Nephron progenitor cell (in vitro differentiated cells): Measurements from ENCODE around the gene ENDOV.

ENCODE experiments used
- DNase-seq: peaks from one replicate; pipeline ENCODE4 v3.0.0; 2021
- H3K27ac Mint-ChIP-seq: 2 replicates; pipeline ENCODE4 v1.8.0; 2021; ENCODE audit warnings: mild to moderate bottlenecking, moderate library complexity, mixed read lengths
- H3K27me3 Mint-ChIP-seq: 2 replicates; pipeline ENCODE4 v1.8.0; 2021; ENCODE audit warnings: mild to moderate bottlenecking, low read depth, mixed read lengths; ENCODE audit not compliant: poor library complexity
- H3K36me3 Mint-ChIP-seq: 2 replicates; pipeline ENCODE4 v1.8.0; 2021; ENCODE audit warnings: low read depth, mixed read lengths
- H3K4me1 Mint-ChIP-seq: 2 replicates; pipeline ENCODE4 v1.8.0; 2021; ENCODE audit warnings: mixed read lengths
- H3K4me3 Mint-ChIP-seq: 2 replicates; pipeline ENCODE4 v1.8.0; 2021; ENCODE audit warnings: mild to moderate bottlenecking, moderate library complexity, mixed read lengths
- H3K9me3 Mint-ChIP-seq: 2 replicates; pipeline ENCODE4 v1.8.0; 2021; ENCODE audit warnings: mild to moderate bottlenecking, moderate library complexity, mixed read lengths
- TF ChIP-seq, protein P1 (sequence below): fragments of 200-600 bp; sonication (generic); IDR thresholded peaks from 2 replicates; pipeline ENCODE4 v1.5.0; 2021; ENCODE audit warnings: antibody characterized with exemption

ENDOV gene

DNA sequence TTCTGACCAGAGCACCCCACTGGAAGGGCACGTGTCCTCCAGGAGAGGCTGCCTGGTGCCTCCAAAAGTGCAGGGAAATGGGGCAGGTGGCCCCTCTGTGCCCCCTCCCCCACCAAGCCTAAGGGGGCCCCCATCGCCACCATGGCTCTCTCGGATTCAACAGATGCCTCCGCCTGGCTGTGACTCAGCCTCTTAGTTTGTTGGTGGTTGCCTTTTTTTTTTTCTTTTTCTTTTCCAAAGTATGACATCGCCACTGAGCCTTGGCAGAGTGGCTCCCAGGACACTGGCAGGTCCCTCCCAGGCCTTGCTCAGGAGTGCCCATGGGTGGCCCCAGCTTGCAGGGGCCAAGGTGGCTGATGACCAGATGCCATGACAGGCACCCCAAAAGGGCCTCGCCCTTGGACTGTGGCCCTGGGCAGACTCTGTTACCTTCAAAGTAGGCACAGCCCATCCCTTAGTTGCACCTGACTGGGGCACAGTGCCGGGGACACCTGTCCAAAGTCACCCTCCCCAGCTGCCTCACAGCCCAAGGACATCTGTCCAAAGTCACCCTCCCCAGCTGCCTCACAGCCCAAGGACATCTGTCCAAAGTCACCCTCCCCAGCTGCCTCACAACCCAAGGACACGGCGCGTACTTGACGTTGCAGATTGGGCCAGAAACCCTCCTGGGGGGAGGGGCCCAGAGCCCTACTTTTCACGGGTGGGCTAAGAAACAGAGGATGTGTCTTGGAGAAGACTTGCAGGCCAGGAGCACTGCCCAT lies 31.9 kb downstream of the ENDOV start:
- Mint-ChIP-seq H3K9me3 (no peaks in the 10 kb centered on the region), H3K4me1 (peaks cover 28% of the 10 kb centered on the region), H3K4me3 (no peak overlapping the region), H3K27ac (no peak overlapping the region), H3K27me3 (peaks cover 45% of the 10 kb centered on the region), H3K36me3 (no peaks in the 10 kb centered on the region)
- no peak for DNase-seq
- TF ChIP-seq, protein P1, sequence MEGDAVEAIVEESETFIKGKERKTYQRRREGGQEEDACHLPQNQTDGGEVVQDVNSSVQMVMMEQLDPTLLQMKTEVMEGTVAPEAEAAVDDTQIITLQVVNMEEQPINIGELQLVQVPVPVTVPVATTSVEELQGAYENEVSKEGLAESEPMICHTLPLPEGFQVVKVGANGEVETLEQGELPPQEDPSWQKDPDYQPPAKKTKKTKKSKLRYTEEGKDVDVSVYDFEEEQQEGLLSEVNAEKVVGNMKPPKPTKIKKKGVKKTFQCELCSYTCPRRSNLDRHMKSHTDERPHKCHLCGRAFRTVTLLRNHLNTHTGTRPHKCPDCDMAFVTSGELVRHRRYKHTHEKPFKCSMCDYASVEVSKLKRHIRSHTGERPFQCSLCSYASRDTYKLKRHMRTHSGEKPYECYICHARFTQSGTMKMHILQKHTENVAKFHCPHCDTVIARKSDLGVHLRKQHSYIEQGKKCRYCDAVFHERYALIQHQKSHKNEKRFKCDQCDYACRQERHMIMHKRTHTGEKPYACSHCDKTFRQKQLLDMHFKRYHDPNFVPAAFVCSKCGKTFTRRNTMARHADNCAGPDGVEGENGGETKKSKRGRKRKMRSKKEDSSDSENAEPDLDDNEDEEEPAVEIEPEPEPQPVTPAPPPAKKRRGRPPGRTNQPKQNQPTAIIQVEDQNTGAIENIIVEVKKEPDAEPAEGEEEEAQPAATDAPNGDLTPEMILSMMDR: no peak

DNA sequence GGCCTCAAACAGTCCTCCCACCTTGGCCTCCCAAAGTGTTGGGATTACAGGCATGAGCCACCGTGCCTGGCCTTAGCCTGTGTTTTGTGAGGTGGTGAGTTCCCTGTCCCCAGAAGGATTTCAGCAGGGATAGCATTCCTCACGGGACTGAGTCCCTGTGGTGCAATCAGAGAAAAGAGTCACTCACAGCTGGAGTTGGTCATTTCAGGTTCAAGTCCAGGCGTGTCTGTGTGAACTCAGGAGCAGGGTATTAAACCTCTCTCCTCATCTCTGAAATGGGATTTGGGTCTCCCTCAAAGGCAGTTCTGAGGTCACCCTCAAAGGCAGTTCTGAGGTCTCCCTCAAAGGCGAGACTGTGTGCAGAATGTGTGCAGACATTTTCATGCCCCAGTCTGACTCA lies 32.8 kb downstream of the ENDOV start:
- Mint-ChIP-seq H3K9me3 (no peaks in the 10 kb centered on the region), H3K4me1 (peaks cover 33% of the 10 kb centered on the region), H3K4me3 (no peak overlapping the region), H3K27me3 (peaks cover 37% of the 10 kb centered on the region), H3K36me3 (no peaks in the 10 kb centered on the region), H3K27ac (no peak overlapping the region)
- TF ChIP-seq, protein P1: no peak
- DNase-seq: no peak

DNA sequence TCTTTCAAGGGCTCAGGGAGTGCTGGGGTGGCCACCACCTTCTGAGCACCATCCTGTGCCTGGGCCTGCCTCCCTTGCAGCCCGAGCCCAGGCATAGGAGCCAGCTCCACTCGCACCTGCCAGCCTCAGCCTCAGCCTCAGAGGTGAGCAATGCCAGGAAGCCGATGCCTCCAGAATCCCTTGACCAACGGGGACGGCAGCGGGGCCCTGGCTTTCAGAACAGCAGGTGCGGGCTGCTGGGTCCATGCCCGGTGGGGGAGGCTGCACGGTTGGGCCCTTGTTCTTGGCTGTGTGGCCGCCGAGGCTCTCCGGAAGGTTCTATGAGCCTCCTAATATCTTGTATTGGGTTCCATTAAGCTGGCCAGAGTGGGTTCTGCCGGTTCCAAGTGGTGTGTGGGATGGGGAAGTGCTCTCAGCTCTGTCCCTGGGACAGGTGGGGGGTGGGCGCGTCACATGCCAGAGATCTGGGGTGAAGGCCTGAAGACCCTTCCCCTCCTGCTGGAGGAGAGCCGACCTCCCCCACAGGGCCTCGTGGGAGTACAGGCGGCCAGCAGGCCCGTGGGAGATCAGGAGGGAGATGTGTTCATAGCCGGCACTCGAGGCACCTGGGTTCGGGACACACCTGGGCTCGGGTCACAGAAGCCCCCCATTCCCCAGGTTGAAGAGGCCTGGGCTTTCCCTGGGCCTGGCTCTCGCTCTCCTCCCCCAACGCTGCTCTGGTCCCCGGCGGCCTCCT lies 34.4 kb downstream of the ENDOV start:
- peaks cover 25% of the 10 kb centered on the region for H3K27me3 Mint-ChIP-seq
- TF ChIP-seq, protein P1: no peak
- H3K4me3 Mint-ChIP-seq: no peak overlapping the region
- no peak overlapping the region for H3K27ac Mint-ChIP-seq
- H3K36me3 Mint-ChIP-seq: no peaks in the 10 kb centered on the region
- peaks cover 48% of the 10 kb centered on the region for H3K4me1 Mint-ChIP-seq
- no peak for DNase-seq
- H3K9me3 Mint-ChIP-seq: no peaks in the 10 kb centered on the region

DNA sequence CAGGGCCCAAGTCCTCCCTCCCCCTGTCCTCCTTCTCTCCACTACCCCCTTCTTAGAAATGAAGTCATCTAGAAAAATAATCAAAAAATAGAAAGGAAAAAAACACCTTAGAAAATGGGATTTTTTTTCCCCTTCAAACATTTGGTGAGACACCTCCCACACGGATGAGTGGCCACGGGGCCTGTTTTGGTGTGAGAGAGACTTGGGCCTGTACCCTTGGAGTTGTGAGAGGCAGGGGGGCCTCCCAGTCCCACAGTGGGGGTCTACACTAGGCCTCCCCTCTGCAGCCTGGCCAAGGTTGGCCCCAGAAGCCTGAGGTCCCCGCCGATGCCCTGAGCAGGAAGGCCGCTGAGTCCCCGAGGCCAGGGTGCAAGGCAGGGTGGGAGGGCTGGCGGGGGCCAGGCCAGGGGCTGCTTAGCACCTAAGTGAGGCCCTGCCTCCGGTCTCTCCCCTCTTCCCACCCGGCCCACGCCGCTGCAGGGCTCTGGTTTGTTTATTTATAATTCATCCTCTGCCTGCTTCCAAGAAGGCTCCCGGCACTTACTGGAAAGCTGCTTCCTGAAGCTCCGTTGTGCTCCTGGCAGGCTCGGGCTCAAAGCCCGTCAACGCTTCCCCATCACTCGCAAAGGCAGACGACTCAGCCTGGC lies 35.1 kb downstream of the ENDOV start:
- DNase-seq: no peak
- Mint-ChIP-seq H3K4me1 (peaks cover 49% of the 10 kb centered on the region), H3K9me3 (no peaks in the 10 kb centered on the region), H3K27me3 (peaks cover 25% of the 10 kb centered on the region), H3K36me3 (no peaks in the 10 kb centered on the region), H3K4me3 (no peak overlapping the region), H3K27ac (peak overlapping the region; percentile 34)
- TF ChIP-seq, protein P1: no peak

DNA sequence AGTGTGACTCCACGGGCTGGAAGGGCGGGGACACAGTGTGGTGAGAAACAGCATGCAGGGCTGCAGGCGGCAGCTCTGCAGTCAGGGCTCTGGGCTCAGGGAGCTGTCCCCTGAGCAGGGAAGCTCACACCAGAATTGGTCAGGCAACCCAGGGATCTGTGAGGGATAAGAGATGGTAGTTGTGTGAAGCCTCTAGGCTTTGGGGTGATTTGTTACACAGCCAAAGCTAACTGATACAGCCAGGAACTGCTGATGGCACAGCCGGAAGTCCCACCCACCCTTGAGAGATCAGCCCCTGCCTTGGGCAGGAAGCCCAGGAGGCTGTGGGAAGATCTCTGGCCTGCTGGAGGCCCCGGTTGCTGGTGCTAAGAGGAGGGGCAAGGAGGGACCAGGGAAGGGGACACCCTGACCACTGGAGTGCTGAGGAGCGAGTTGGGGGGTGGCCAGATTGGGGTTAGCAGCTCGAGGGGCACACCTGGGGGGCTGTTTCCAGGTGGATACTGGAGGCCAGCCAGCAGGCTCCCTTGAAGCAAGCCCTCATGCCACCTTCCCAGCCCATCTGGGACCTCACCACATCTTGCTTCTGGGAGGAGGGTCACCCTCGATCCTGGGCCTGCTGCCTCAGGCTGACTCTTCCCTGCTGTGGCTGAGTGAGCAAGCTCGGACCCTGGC lies 36.3 kb downstream of the ENDOV start:
- no peaks in the 10 kb centered on the region for H3K36me3 Mint-ChIP-seq
- TF ChIP-seq, protein P1: no peak
- H3K27me3 Mint-ChIP-seq: peaks cover 21% of the 10 kb centered on the region
- H3K4me3 Mint-ChIP-seq: no peak overlapping the region
- peaks cover 59% of the 10 kb centered on the region for H3K4me1 Mint-ChIP-seq
- H3K27ac Mint-ChIP-seq: no peak overlapping the region
- no peaks in the 10 kb centered on the region for H3K9me3 Mint-ChIP-seq
- no peak for DNase-seq
